Measurements from ENCODE around the gene TAF1B. TPM values are rescaled to one million over a fixed set of nuclear protein-coding genes. Genes with fewer than 3 reads are reported as not detected.

Gene TAF1B
- total RNA-seq, 1 donor from 2014 or later, result 22.9 TPM

GRCh38 chr2:9982248-9982647 is 139.0 kb downstream of the TAF1B start:
- TF ChIP-seq CTCF (IDR thresholded peaks at IDR 0.05), result no peak
- intact Hi-C loops (cut with DNase I), result loop anchor here (10.0 kb wide), 1 partner anchor 63 kb away; the partner anchor contains the start of gene KLF11
- H3K36me3 ChIP-seq, result no peaks in the 10 kb centered on the region
- H3K4me3 ChIP-seq, result no peak overlapping the region
- no peak overlapping the region for H3K27ac ChIP-seq
- H3K27me3 ChIP-seq (ENCODE audit: low read depth), result no peaks in the 10 kb centered on the region
- peaks cover 23% of the 10 kb centered on the region for H3K4me1 ChIP-seq
- ATAC-seq (no peak), DNase-seq (no peak)
- no peaks in the 10 kb centered on the region for H3K9me3 ChIP-seq

- H3K27ac ChIP-seq, result no peak overlapping the region
- intact Hi-C loops (cut with DNase I), result loop anchor here (10.0 kb wide), 1 partner anchor 62 kb away; the partner anchor contains the start of gene KLF11
- ATAC-seq (no peak), DNase-seq (no peak)
- H3K9me3 ChIP-seq, result no peaks in the 10 kb centered on the region
- H3K36me3 ChIP-seq, result no peaks in the 10 kb centered on the region
- no peak overlapping the region for H3K4me3 ChIP-seq
- peaks cover 23% of the 10 kb centered on the region for H3K4me1 ChIP-seq
- no peaks in the 10 kb centered on the region for H3K27me3 ChIP-seq (ENCODE audit: low read depth)
- TF ChIP-seq CTCF (IDR thresholded peaks at IDR 0.05), result no peak
Measured at GRCh38 chr2:9982891-9983290, 139.6 kb downstream of the TAF1B start.

DNA sequence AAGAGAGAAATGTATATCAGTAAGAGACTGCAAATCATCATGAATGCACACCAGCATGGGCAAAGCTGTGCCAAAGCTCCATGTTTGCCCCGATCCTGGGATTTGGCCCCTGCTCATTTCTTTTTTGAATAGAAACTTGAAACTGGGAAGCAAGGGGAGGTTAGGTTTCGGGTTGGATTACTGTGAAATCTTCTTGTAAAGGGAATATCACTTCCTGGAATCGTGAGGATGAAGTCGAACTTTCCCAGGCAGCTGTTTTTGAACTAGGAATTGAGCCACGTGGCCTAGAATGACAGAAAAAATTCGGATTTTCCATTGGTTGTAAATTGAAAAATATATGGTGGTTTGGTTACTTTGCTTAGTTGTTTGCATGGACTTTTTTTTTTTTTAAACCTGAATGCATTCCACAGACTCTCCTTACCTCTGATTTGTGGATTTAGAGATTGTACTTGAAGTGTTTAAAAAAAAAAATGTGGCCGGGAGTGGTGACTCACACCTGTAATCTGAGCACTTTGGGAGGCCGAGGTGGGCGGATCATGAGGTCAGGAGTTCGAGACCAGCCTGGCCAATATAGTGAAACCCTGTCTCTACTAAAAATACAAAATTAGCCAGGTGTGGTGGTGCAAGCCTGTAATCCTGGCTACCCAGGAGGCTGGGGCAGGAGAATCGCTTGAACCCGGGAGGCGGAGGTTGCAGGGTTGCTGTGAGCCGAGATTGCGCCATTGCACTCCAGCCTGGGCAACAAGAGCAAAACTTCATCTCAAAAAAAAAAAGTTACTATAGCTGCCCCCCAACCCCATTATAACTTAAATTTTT is 140.3 kb downstream of the TAF1B start:
- no peaks in the 10 kb centered on the region for H3K36me3 ChIP-seq
- TF ChIP-seq CTCF (IDR thresholded peaks at IDR 0.05), result no peak
- no peak overlapping the region for H3K27ac ChIP-seq
- ATAC-seq (no peak), DNase-seq (no peak)
- H3K27me3 ChIP-seq (ENCODE audit: low read depth), result no peaks in the 10 kb centered on the region
- H3K4me1 ChIP-seq, result peaks cover 23% of the 10 kb centered on the region
- no peak overlapping the region for H3K4me3 ChIP-seq
- no peaks in the 10 kb centered on the region for H3K9me3 ChIP-seq
- intact Hi-C loops (cut with DNase I), result loop anchor here (10.0 kb wide), 1 partner anchor 61 kb away; the partner anchor contains the start of gene KLF11

Other genes starting within 250 kb of the TAF1B start
- gene YWHAQ, start 212.5 kb upstream of the TAF1B start, total RNA-seq, result 175 TPM
- 6.5 TPM for gene GRHL1, start 108.2 kb downstream of the TAF1B start, total RNA-seq
- 40.8 TPM for gene KLF11, start 200.1 kb downstream of the TAF1B start, total RNA-seq
- gene CYS1, start 236.9 kb downstream of the TAF1B start, total RNA-seq, result 2.6 TPM